Thoracic aorta endothelial cell (primary cell): ENCODE results near the gene CLCC1. TPM values are rescaled to one million over a fixed set of nuclear protein-coding genes. Genes with fewer than 3 reads are reported as not detected.

ENCODE experiments used
- small RNA-seq: library from RNA; depleted of rRNA; stranded (forward); fragments of <200 nt; gene quantifications from one replicate; pipeline ENCODE3, GENCODE V24; 2012
- total RNA-seq: library from RNA; depleted of rRNA; stranded (reverse); fragments of >200 nt; gene quantifications from 2 replicates; pipeline ENCODE4 v1.2.3, GENCODE V29; 2012

Gene CLCC1, protein sequence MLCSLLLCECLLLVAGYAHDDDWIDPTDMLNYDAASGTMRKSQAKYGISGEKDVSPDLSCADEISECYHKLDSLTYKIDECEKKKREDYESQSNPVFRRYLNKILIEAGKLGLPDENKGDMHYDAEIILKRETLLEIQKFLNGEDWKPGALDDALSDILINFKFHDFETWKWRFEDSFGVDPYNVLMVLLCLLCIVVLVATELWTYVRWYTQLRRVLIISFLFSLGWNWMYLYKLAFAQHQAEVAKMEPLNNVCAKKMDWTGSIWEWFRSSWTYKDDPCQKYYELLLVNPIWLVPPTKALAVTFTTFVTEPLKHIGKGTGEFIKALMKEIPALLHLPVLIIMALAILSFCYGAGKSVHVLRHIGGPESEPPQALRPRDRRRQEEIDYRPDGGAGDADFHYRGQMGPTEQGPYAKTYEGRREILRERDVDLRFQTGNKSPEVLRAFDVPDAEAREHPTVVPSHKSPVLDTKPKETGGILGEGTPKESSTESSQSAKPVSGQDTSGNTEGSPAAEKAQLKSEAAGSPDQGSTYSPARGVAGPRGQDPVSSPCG
- 31.8 and 36.2 TPM in 2 replicates for total RNA-seq

DNA sequence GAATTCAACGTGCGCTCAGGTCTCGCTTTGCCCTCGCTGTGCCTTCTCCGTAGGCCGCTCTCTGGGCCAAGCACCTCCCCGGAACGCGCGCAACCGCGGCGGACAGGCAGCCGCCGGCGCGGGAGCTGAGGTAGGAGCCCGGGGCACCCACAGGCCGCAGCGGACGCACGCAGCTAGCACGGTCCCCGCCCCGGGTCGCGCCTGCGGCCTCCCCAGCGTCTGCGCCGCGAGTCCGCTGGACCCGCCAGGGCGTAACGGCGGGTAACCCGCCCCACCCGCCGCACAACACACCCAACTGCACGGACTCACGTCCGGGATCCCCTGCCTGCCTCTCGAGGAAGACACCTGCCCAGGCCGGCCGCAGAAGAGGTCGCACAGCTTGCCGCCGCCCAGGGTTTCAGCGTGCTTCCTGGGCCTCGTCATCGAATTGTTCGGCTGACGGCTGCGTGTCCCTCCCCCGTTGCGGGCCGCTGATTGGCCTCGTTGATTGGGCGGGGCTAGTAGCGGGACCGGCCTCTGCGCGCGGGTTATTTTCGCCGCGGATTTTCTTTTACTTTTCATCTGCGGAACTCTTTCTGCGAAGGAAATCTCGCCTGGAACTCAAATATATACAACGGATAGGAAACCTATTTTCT is at the start of gene CLCC1:
CLCC1 (minus strand) TSS at position 433 of the 635 bp plus-strand sequence. CDS start 13,047 bp downstream, outside the sequence.

Small RNA genes within 50 kb of the gene (small RNA-seq; reads per million reads assigned to genes)
- not detected for gene BX679664.2

Other genes starting within 250 kb of the CLCC1 start
- 73.6 and 73.8 TPM in 2 replicates for gene STXBP3, start 216.8 kb downstream of the CLCC1 start, total RNA-seq
- not detected in 2 replicates for gene AKNAD1, start 106.4 kb downstream of the CLCC1 start, total RNA-seq
- gene GPSM2, start 86.5 kb downstream of the CLCC1 start, total RNA-seq = 25.0 and 39.7 TPM in 2 replicates
- gene WDR47, start 78.6 kb upstream of the CLCC1 start, total RNA-seq = 43.8 and 45.0 TPM in 2 replicates
- 84.2 and 144 TPM in 2 replicates for gene TAF13, start 112.5 kb upstream of the CLCC1 start, total RNA-seq
- gene TMEM167B, start 127.3 kb upstream of the CLCC1 start, total RNA-seq = 10.8 and 12.8 TPM in 2 replicates
- gene ELAPOR1, start 150.6 kb upstream of the CLCC1 start, total RNA-seq = 0.53 and 1.0 TPM in 2 replicates